OCI-LY1 (cell line): ENCODE measurements around the gene LRP2.

ENCODE experiments used
- CTCF ChIP-seq: fragments of 200-600 bp; sonication (generic), shearing (Covaris generic); IDR thresholded peaks from 2 replicates; pipeline ENCODE4 v1.5.1; 2017; ENCODE audit warnings: mild to moderate bottlenecking, antibody characterized with exemption, low read length, moderate library complexity, mixed read lengths
- EZH2 ChIP-seq: fragments of 200-600 bp; sonication (generic), shearing (Covaris generic); IDR thresholded peaks from 2 replicates; pipeline ENCODE4 v1.8.0; 2017; ENCODE audit warnings: borderline replicate concordance, mixed run types, mild to moderate bottlenecking, antibody characterized with exemption, low read length, moderate library complexity, mixed read lengths

- TF ChIP-seq CTCF = no peak
- no peak for TF ChIP-seq EZH2
These were observed 104.2 kb downstream of the LRP2 start for GRCh38 chr2:169258045-169258601.
